ENCODE measurements around the gene ACTN4.

The ACTN4 gene

GRCh38 chr19:38704488-38705026 is 57.1 kb downstream of the ACTN4 start:
- intact Hi-C loops (cut with DNase I) = no loop called here
- DNase-seq = no peak

- intact Hi-C loops (cut with DNase I) = no loop called here
- DNase-seq = no peak
Observed at GRCh38 chr19:38705197-38706019, 58.0 kb downstream of the ACTN4 start.

GRCh38 chr19:38706792-38707511 is 59.5 kb downstream of the ACTN4 start:
- DNase-seq = no peak
- intact Hi-C loops (cut with DNase I) = loop anchor here (1.0 kb wide), 1 partner anchor 11 kb away; no protein-coding TSS in a partner anchor

- intact Hi-C loops (cut with DNase I) = loop anchor here (1.0 kb wide), 1 partner anchor 11 kb away; no protein-coding TSS in a partner anchor
- DNase-seq = no peak
Observed at GRCh38 chr19:38707512-38708114, 60.2 kb downstream of the ACTN4 start.

GRCh38 chr19:38708413-38709024 is 61.1 kb downstream of the ACTN4 start:
- no peak for DNase-seq
- intact Hi-C loops (cut with DNase I) = no loop called here

GRCh38 chr19:38709119-38709518 is 61.7 kb downstream of the ACTN4 start:
- intact Hi-C loops (cut with DNase I) = no loop called here

GRCh38 chr19:38709671-38710415 is 62.4 kb downstream of the ACTN4 start:
- DNase-seq = no peak
- intact Hi-C loops (cut with DNase I) = no loop called here

More at GRCh38 chr19:38709119-38709518, 61.7 kb downstream of the ACTN4 start:
- no peak for DNase-seq

GRCh38 chr19:38710416-38710702 is 62.9 kb downstream of the ACTN4 start:
- no peak for DNase-seq
- intact Hi-C loops (cut with DNase I) = no loop called here

- no peak for DNase-seq
- intact Hi-C loops (cut with DNase I) = no loop called here
Observed at GRCh38 chr19:38710928-38711725, 63.7 kb downstream of the ACTN4 start.

- intact Hi-C loops (cut with DNase I) = no loop called here
- DNase-seq = no peak
Observed at GRCh38 chr19:38711726-38712153, 64.3 kb downstream of the ACTN4 start.

GRCh38 chr19:38712161-38712748 is 64.8 kb downstream of the ACTN4 start:
- intact Hi-C loops (cut with DNase I) = no loop called here
- DNase-seq = no peak

- DNase-seq = peak in 2 of 10 donors; percentile 36 to 91
- intact Hi-C loops (cut with DNase I) = no loop called here
Observed at GRCh38 chr19:38713227-38713649, 65.8 kb downstream of the ACTN4 start.

- intact Hi-C loops (cut with DNase I) = no loop called here
Observed at GRCh38 chr19:38713865-38714264, 66.4 kb downstream of the ACTN4 start.

GRCh38 chr19:38714354-38714778 is 66.9 kb downstream of the ACTN4 start:
- intact Hi-C loops (cut with DNase I) = no loop called here
- no peak for DNase-seq

More at GRCh38 chr19:38713865-38714264, 66.4 kb downstream of the ACTN4 start:
- DNase-seq = no peak

GRCh38 chr19:38715555-38715954 is 68.1 kb downstream of the ACTN4 start:
- DNase-seq = no peak
- intact Hi-C loops (cut with DNase I) = no loop called here

GRCh38 chr19:38717051-38717450 is 69.6 kb downstream of the ACTN4 start:
- DNase-seq = no peak
- intact Hi-C loops (cut with DNase I) = no loop called here

GRCh38 chr19:38717855-38718254 is 70.4 kb downstream of the ACTN4 start:
- no peak for DNase-seq
- intact Hi-C loops (cut with DNase I) = loop anchor here (1.0 kb wide), 1 partner anchor 11 kb away; no protein-coding TSS in a partner anchor

- intact Hi-C loops (cut with DNase I) = loop anchor here (1.0 kb wide), 1 partner anchor 12 kb away; no protein-coding TSS in a partner anchor
- DNase-seq = peak in 9 of 10 donors; percentile 47 to 96 (median 66)
Observed at GRCh38 chr19:38718747-38719543, 71.5 kb downstream of the ACTN4 start.

Data from posterior cingulate gyrus (tissue), 11 donors.